ENCODE results near the gene TAGLN.

DNA sequence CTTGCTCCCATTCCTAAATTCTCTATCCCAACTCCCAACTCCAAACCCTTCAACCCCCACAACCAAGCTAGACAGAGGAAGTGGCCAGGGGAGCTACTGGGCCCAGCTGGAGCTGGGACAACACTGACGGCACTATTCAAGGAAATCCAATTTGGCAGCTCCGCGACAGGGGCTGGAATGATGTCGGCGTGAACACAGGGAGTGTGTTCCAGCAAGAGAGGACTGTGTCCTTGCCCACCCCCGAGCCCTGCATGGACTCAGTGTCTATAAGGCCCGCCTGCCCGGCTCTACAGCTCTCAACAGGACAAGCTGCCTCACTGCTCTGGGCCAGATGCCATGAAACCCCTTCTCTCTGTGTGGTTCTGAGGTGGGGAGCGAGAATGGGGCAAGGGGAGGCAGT lies 21.4 kb downstream of the TAGLN start:
- TF ChIP-seq CTCF (IDR thresholded peaks at IDR 0.05) (no peak), POLR2A (IDR thresholded peaks at IDR 0.05) (no peak), POLR2AphosphoS5 (IDR thresholded peaks at IDR 0.05) (no peak)

All from suprapubic skin (tissue), 4 donors.